ENCODE measurements around the gene PIH1D1. TPM values are rescaled to one million over a fixed set of nuclear protein-coding genes. Genes with fewer than 3 reads are reported as not detected.

PIH1D1 gene
- total RNA-seq, 2 donors from 2014 or later: 60.2 to 95.4 TPM

GRCh38 chr19:49421039-49421877 is 30.4 kb downstream of the PIH1D1 start:
- H3K9me3 ChIP-seq: no peaks in the 10 kb centered on the region

GRCh38 chr19:49420227-49420626 is 31.4 kb downstream of the PIH1D1 start:
- TF ChIP-seq CTCF (IDR thresholded peaks at IDR 0.05): no peak

More at GRCh38 chr19:49421039-49421877, 30.4 kb downstream of the PIH1D1 start:
- Histone ChIP-seq H3K4me1 (ENCODE audit: control insufficient read depth in 1 of 2, low read depth in 2 of 2) (peaks cover 12 to 28% of the 10 kb centered on the region in 2 donors), H3K27ac (no peak overlapping the region), H3K27me3 (replicated peaks; ENCODE audit: insufficient read depth) (peaks cover 38% of the 10 kb centered on the region), H3K4me3 (peak overlapping the region; percentile 25), H3K36me3 (no peaks in the 10 kb centered on the region)
- no peak for DNase-seq (ENCODE audit: low spot score)
- TF ChIP-seq CTCF (IDR thresholded peaks at IDR 0.05): no peak
- no peak for ATAC-seq (ENCODE audit: insufficient number of reproducible peaks, low FRiP score, low read depth)

GRCh38 chr19:49419173-49419572 is 32.4 kb downstream of the PIH1D1 start:
- Histone ChIP-seq H3K9me3 (no peaks in the 10 kb centered on the region), H3K27me3 (replicated peaks; ENCODE audit: insufficient read depth) (peaks cover 19% of the 10 kb centered on the region), H3K4me1 (ENCODE audit: control insufficient read depth in 1 of 2, low read depth in 2 of 2) (peaks cover 12 to 28% of the 10 kb centered on the region in 2 donors), H3K27ac (no peak overlapping the region), H3K4me3 (no peak overlapping the region), H3K36me3 (no peaks in the 10 kb centered on the region)
- no peak for TF ChIP-seq CTCF (IDR thresholded peaks at IDR 0.05)
- DNase-seq (ENCODE audit: low spot score) (no peak), ATAC-seq (ENCODE audit: insufficient number of reproducible peaks, low FRiP score, low read depth) (no peak)

More at GRCh38 chr19:49420227-49420626, 31.4 kb downstream of the PIH1D1 start:
- Histone ChIP-seq H3K4me1 (ENCODE audit: control insufficient read depth in 1 of 2, low read depth in 2 of 2) (peaks cover 12 to 28% of the 10 kb centered on the region in 2 donors), H3K4me3 (no peak overlapping the region), H3K27me3 (replicated peaks; ENCODE audit: insufficient read depth) (peaks cover 28% of the 10 kb centered on the region), H3K9me3 (no peaks in the 10 kb centered on the region), H3K36me3 (no peaks in the 10 kb centered on the region), H3K27ac (no peak overlapping the region)
- DNase-seq (ENCODE audit: low spot score) (no peak), ATAC-seq (ENCODE audit: insufficient number of reproducible peaks, low FRiP score, low read depth) (no peak)

GRCh38 chr19:49418511-49418910 is 33.1 kb downstream of the PIH1D1 start:
- no peak for ATAC-seq (ENCODE audit: insufficient number of reproducible peaks, low FRiP score, low read depth)
- no peak for TF ChIP-seq CTCF (IDR thresholded peaks at IDR 0.05)
- Histone ChIP-seq H3K27ac (no peak overlapping the region), H3K27me3 (replicated peaks; ENCODE audit: insufficient read depth) (peaks cover 16% of the 10 kb centered on the region), H3K36me3 (no peaks in the 10 kb centered on the region), H3K9me3 (no peaks in the 10 kb centered on the region), H3K4me1 (ENCODE audit: control insufficient read depth in 1 of 2, low read depth in 2 of 2) (peaks cover 12 to 26% of the 10 kb centered on the region in 2 donors), H3K4me3 (no peak overlapping the region)
- no peak for DNase-seq (ENCODE audit: low spot score)

- Histone ChIP-seq H3K4me1 (ENCODE audit: control insufficient read depth in 1 of 2, low read depth in 2 of 2) (peaks cover 0 to 12% of the 10 kb centered on the region in 2 donors), H3K27ac (no peak overlapping the region), H3K36me3 (no peaks in the 10 kb centered on the region), H3K27me3 (replicated peaks; ENCODE audit: insufficient read depth) (peaks cover 8% of the 10 kb centered on the region), H3K4me3 (no peak overlapping the region), H3K9me3 (no peaks in the 10 kb centered on the region)
- no peak for DNase-seq (ENCODE audit: low spot score)
- ATAC-seq (ENCODE audit: insufficient number of reproducible peaks, low FRiP score, low read depth): no peak
- no peak for TF ChIP-seq CTCF (IDR thresholded peaks at IDR 0.05)
Observed at GRCh38 chr19:49417088-49417487, 34.5 kb downstream of the PIH1D1 start.
